Measurements from ENCODE around the gene CENPM. TPM values are rescaled to one million over a fixed set of nuclear protein-coding genes. Genes with fewer than 3 reads are reported as not detected.

The CENPM gene
- total RNA-seq, 1 donor from 2014 or later, result 2.0 TPM

GRCh38 chr22:41908411-41909309 is 38.3 kb downstream of the CENPM start:
- Histone ChIP-seq H3K9me3 (ENCODE audit: insufficient read depth, low read depth, low read length) (no peaks in the 10 kb centered on the region), H3K27ac (ENCODE audit: low read depth, low read length) (no peak overlapping the region), H2AFZ (ENCODE audit: low read depth, low read length) (no peak overlapping the region), H3K9ac (ENCODE audit: low read length) (no peak overlapping the region), H3K36me3 (ENCODE audit: insufficient read depth, low read length) (peaks cover 5% of the 10 kb centered on the region), H3K4me3 (ENCODE audit: insufficient read depth, low read depth, low read length) (no peak overlapping the region), H4K20me1 (ENCODE audit: insufficient read depth, low read length) (peaks cover 56% of the 10 kb centered on the region), H3K4me2 (ENCODE audit: low read length) (no peak overlapping the region), H3K27me3 (ENCODE audit: insufficient read depth, low read length) (peaks cover 33% of the 10 kb centered on the region), H3K79me2 (ENCODE audit: insufficient read depth, low read length) (no peaks in the 10 kb centered on the region), H3K4me1 (ENCODE audit: insufficient read depth, low read length) (peaks cover 16% of the 10 kb centered on the region)
- DNase-seq (ENCODE audit: low read depth) (no peak), FAIRE-seq (no peak)
- Mint-ChIP-seq H3K36me3 (ENCODE audit: low read depth, unreplicated experiment) (peaks cover 3% of the 10 kb centered on the region), H3K27me3 (ENCODE audit: low read depth, unreplicated experiment) (peaks cover 25% of the 10 kb centered on the region), H3K4me3 (ENCODE audit: unreplicated experiment) (no peak overlapping the region), H3K27ac (ENCODE audit: unreplicated experiment) (no peak overlapping the region), H3K4me1 (ENCODE audit: low read depth, unreplicated experiment) (no peaks in the 10 kb centered on the region), H3K9me3 (ENCODE audit: unreplicated experiment) (peaks cover 2% of the 10 kb centered on the region)
- no peak for TF ChIP-seq CTCF (IDR thresholded peaks at IDR 0.05; ENCODE audit: insufficient read depth, low read depth, low read length)
- no peak for TF ChIP-seq EZH2 (IDR thresholded peaks at IDR 0.05; ENCODE audit: insufficient read depth, low read length)

GRCh38 chr22:41907436-41908401 is 39.2 kb downstream of the CENPM start:
- DNase-seq (ENCODE audit: low read depth) (no peak), FAIRE-seq (no peak)
- Histone ChIP-seq H4K20me1 (ENCODE audit: insufficient read depth, low read length) (peaks cover 52% of the 10 kb centered on the region), H3K9me3 (ENCODE audit: insufficient read depth, low read depth, low read length) (no peaks in the 10 kb centered on the region), H2AFZ (ENCODE audit: low read depth, low read length) (no peak overlapping the region), H3K27me3 (ENCODE audit: insufficient read depth, low read length) (peaks cover 24% of the 10 kb centered on the region), H3K9ac (ENCODE audit: low read length) (no peak overlapping the region), H3K4me3 (ENCODE audit: insufficient read depth, low read depth, low read length) (no peak overlapping the region), H3K4me2 (ENCODE audit: low read length) (no peak overlapping the region), H3K27ac (ENCODE audit: low read depth, low read length) (no peak overlapping the region), H3K4me1 (ENCODE audit: insufficient read depth, low read length) (peaks cover 16% of the 10 kb centered on the region), H3K36me3 (ENCODE audit: insufficient read depth, low read length) (peaks cover 5% of the 10 kb centered on the region), H3K79me2 (ENCODE audit: insufficient read depth, low read length) (no peaks in the 10 kb centered on the region)
- peaks cover 3% of the 10 kb centered on the region for H3K36me3 Mint-ChIP-seq (ENCODE audit: low read depth, unreplicated experiment)
- no peak overlapping the region for H3K4me3 Mint-ChIP-seq (ENCODE audit: unreplicated experiment)
- no peaks in the 10 kb centered on the region for H3K4me1 Mint-ChIP-seq (ENCODE audit: low read depth, unreplicated experiment)
- no peak overlapping the region for H3K27ac Mint-ChIP-seq (ENCODE audit: unreplicated experiment)
- H3K9me3 Mint-ChIP-seq (ENCODE audit: unreplicated experiment), result peaks cover 2% of the 10 kb centered on the region
- H3K27me3 Mint-ChIP-seq (ENCODE audit: low read depth, unreplicated experiment), result peaks cover 17% of the 10 kb centered on the region
- TF ChIP-seq CTCF (IDR thresholded peaks at IDR 0.05; ENCODE audit: insufficient read depth, low read depth, low read length), result no peak
- no peak for TF ChIP-seq EZH2 (IDR thresholded peaks at IDR 0.05; ENCODE audit: insufficient read depth, low read length)

Data from astrocyte (in vitro differentiated cells and primary cell).